HG03045 (cell line): ENCODE data around the gene SAT2.

Experiments
- ATAC-seq: cut with Tn5 transposase; IDR thresholded peaks from one replicate; pipeline ENCODE4 v1.9.1; 2021; ENCODE audit warnings: mild to moderate bottlenecking, moderate library complexity; ENCODE audit not compliant: unreplicated experiment

SAT2 gene

GRCh38 chr17:7576432-7576937 lies 51.1 kb downstream of the SAT2 start:
- no peak for ATAC-seq
